ENCODE results near the gene KDF1. TPM values are rescaled to one million over a fixed set of nuclear protein-coding genes. Genes with fewer than 3 reads are reported as not detected.
A peak's percentile ranks its signal among the peaks of the same experiment; 100 is the strongest.

The KDF1 gene
- total and polyA plus RNA-seq, 8 donors = 2.9 to 21.6 (median 14.0) TPM

DNA sequence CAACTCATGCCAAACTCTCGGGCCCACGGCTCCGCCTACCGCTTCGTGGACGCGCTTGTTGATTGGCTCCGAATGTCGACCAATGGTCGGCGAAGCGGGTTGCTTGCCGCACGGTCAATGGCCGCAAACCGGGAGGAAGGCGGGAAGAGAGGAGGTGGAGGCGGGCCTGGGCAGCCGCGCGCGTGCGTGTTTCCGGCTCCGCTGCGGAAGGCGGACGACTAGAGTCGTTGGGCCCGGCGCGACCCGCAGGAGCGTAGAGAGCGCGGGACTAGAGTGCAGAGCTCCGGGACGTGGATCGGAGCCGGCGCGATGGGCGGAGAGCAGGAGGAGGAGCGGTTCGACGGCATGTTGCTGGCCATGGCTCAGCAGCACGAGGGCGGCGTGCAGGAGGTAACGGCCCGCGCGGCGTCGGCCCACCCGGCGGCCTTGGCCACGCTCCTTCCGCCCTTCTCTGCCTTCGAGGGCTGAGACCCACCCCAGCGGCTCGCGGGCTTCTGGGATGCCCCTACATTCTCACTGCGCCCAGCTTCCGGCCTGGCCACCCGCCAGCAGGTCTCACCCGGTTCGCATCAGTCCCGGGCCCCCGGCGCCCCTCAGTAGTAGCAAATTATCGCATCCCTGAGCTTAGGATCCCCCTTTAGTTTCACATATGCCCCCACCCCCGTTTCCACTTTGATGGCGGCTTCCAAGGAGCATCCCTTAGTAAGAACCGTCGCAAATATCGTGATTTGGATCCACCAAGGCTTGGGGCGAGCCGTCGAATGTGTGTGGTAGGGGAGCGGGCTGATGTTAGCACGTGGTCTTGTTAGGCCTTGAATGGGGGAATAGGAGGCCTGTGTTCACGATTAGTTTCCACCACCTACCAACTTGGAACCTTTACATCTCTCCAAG lies 38.5 kb downstream of the KDF1 start, which contains the start of gene NUDC:
TSS of gene NUDC (plus strand) at position 204 of the 891 bp plus-strand sequence. CDS start at position 310, 106 bp downstream.
- intact Hi-C loops (cut with DNase I; ENCODE audit: low total_unique reads) = no loop called here
- 0 to 1% (median 1%) methylated on average over 67 to 83 of the region's 83 CpGs for WGBS, 5 donors
- H3K36me3 ChIP-seq = peaks cover 27 to 37% (median 34%) of the 10 kb centered on the region in 4 donors
- peak within 1 kb of the TSS; percentile 93 to 97 (median 93) for H3K27ac ChIP-seq
- H3K9me3 ChIP-seq = no peaks in the 10 kb centered on the region
- peak within 1 kb of the TSS; percentile 77 to 99 (median 94) for H3K4me3 ChIP-seq
- H3K4me1 ChIP-seq = peaks cover 16 to 52% (median 30%) of the 10 kb centered on the region in 4 donors
- TF ChIP-seq POLR2A (IDR thresholded peaks at IDR 0.05) (peak in 2 of 4 donors; percentile 56 to 75), POLR2AphosphoS5 (IDR thresholded peaks at IDR 0.05) (peak; percentile 93 to 98 (median 95))
- TF ChIP-seq, protein P1, sequence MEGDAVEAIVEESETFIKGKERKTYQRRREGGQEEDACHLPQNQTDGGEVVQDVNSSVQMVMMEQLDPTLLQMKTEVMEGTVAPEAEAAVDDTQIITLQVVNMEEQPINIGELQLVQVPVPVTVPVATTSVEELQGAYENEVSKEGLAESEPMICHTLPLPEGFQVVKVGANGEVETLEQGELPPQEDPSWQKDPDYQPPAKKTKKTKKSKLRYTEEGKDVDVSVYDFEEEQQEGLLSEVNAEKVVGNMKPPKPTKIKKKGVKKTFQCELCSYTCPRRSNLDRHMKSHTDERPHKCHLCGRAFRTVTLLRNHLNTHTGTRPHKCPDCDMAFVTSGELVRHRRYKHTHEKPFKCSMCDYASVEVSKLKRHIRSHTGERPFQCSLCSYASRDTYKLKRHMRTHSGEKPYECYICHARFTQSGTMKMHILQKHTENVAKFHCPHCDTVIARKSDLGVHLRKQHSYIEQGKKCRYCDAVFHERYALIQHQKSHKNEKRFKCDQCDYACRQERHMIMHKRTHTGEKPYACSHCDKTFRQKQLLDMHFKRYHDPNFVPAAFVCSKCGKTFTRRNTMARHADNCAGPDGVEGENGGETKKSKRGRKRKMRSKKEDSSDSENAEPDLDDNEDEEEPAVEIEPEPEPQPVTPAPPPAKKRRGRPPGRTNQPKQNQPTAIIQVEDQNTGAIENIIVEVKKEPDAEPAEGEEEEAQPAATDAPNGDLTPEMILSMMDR (IDR thresholded peaks at IDR 0.05) = no peak
- peak; percentile 98 to 99 for DNase-seq
- H3K27me3 ChIP-seq = no peaks in the 10 kb centered on the region

GRCh38 chr1:26921126-26921539 lies 39.1 kb downstream of the KDF1 start:
- DNase-seq = no peak
- 12 to 22% (median 18%) methylated on average over 7 of the region's 7 CpGs for WGBS, 5 donors
- H3K27me3 ChIP-seq = no peaks in the 10 kb centered on the region
- no peaks in the 10 kb centered on the region for H3K9me3 ChIP-seq
- H3K27ac ChIP-seq = peak overlapping the region; percentile 93 to 97 (median 93)
- peaks cover 16 to 51% (median 31%) of the 10 kb centered on the region in 4 donors for H3K4me1 ChIP-seq
- H3K36me3 ChIP-seq = peaks cover 21 to 30% (median 27%) of the 10 kb centered on the region in 4 donors
- peak overlapping the region; percentile 77 to 99 (median 94) for H3K4me3 ChIP-seq
- intact Hi-C loops (cut with DNase I; ENCODE audit: low total_unique reads) = no loop called here
- TF ChIP-seq, protein P1 (IDR thresholded peaks at IDR 0.05) = no peak

DNA sequence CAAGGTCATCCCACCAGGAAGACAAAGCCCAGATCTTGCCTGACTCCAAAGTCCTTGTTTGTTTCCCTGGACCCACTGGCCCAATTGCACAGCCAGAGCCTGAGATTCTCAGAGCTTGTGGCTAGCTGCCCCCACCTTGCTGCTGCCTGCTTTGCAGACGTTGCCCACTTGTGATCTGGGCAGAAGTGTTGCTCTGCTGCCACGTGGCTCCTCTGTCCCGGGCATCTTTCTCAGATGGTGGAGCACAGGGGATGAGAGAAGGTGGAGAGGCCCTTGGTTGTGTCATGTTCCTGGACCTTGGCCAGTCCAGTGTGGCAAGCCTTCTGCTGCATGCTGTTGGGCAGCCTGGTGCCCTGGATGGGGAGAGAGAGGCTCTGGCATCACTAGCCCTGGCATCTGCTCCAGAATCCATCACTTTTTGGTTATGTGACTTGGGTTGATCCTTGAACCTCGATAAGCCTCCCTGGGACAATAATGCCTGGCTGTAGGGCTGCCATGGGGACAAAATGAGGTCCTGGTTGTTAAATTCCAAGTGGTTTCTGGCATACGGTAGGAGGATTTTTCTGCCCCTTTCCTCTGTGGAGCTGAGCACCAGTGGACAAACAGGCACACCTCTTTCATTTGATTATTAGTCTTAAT lies 44.9 kb downstream of the KDF1 start:
- H3K27ac ChIP-seq = peak overlapping the region; percentile 44 to 93 (median 85)
- no peak overlapping the region for H3K4me3 ChIP-seq
- H3K9me3 ChIP-seq = no peaks in the 10 kb centered on the region
- H3K36me3 ChIP-seq = no peaks in the 10 kb centered on the region
- peaks cover 20 to 34% (median 26%) of the 10 kb centered on the region in 4 donors for H3K4me1 ChIP-seq
- peak; percentile 51 to 69 for DNase-seq
- intact Hi-C loops (cut with DNase I; ENCODE audit: low total_unique reads) = no loop called here
- H3K27me3 ChIP-seq = no peaks in the 10 kb centered on the region
- TF ChIP-seq EP300 (IDR thresholded peaks at IDR 0.05) (no peak), POLR2AphosphoS5 (IDR thresholded peaks at IDR 0.05) (no peak), POLR2A (IDR thresholded peaks at IDR 0.05) (no peak)
- TF ChIP-seq, protein P1 (IDR thresholded peaks at IDR 0.05) = no peak
- WGBS, 5 donors = 32 to 61% (median 46%) methylated on average over 5 of the region's 5 CpGs

- DNase-seq = peak; percentile 96
- no peaks in the 10 kb centered on the region for H3K36me3 ChIP-seq
- H3K27ac ChIP-seq = peak within 1 kb of the TSS; percentile 83 to 93 (median 89)
- no peaks in the 10 kb centered on the region for H3K9me3 ChIP-seq
- H3K4me3 ChIP-seq = peak within 1 kb of the TSS; percentile 32 to 45 (median 41)
- TF ChIP-seq, protein P1 (IDR thresholded peaks at IDR 0.05) = no peak
- TF ChIP-seq POLR2AphosphoS5 (IDR thresholded peaks at IDR 0.05) (peak; percentile 8 to 82 (median 80)), POLR2A (IDR thresholded peaks at IDR 0.05) (peak in 2 of 4 donors; percentile 60 to 74), EP300 (IDR thresholded peaks at IDR 0.05) (no peak)
- H3K27me3 ChIP-seq = no peaks in the 10 kb centered on the region
- intact Hi-C loops (cut with DNase I; ENCODE audit: low total_unique reads) = no loop called here
- 21 to 56% (median 34%) methylated on average over 4 to 16 of the region's 16 CpGs for WGBS, 5 donors
- peaks cover 25 to 36% (median 32%) of the 10 kb centered on the region in 4 donors for H3K4me1 ChIP-seq
Measured at GRCh38 chr1:26913754-26914619, 46.3 kb downstream of the KDF1 start, which contains the start of gene NR0B2. TSS of gene NR0B2 (minus strand) at chr1:26913975. CDS start at chr1:26913940, 35 bp downstream.

Measured in stomach (tissue), 9 donors.